ENCODE results near the gene PELO. TPM values are rescaled to one million over a fixed set of nuclear protein-coding genes. Genes with fewer than 3 reads are reported as not detected.

PELO gene
- total and polyA plus RNA-seq, 2 donors from 2014 or later: 29.6 to 38.7 TPM

GRCh38 chr5:52783226-52783959 is 4.3 kb upstream of the PELO start:
- H3K9ac ChIP-seq (ENCODE audit: low read length in 3 of 3): no peak overlapping the region
- FAIRE-seq (no peak), DNase-seq (no peak)
- intact Hi-C loops (cut with DNase I): loop anchor here (10.0 kb wide), 1 partner anchor 121 kb away; no protein-coding TSS in a partner anchor
- TF ChIP-seq, protein P1, sequence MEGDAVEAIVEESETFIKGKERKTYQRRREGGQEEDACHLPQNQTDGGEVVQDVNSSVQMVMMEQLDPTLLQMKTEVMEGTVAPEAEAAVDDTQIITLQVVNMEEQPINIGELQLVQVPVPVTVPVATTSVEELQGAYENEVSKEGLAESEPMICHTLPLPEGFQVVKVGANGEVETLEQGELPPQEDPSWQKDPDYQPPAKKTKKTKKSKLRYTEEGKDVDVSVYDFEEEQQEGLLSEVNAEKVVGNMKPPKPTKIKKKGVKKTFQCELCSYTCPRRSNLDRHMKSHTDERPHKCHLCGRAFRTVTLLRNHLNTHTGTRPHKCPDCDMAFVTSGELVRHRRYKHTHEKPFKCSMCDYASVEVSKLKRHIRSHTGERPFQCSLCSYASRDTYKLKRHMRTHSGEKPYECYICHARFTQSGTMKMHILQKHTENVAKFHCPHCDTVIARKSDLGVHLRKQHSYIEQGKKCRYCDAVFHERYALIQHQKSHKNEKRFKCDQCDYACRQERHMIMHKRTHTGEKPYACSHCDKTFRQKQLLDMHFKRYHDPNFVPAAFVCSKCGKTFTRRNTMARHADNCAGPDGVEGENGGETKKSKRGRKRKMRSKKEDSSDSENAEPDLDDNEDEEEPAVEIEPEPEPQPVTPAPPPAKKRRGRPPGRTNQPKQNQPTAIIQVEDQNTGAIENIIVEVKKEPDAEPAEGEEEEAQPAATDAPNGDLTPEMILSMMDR (IDR thresholded peaks at IDR 0.05; ENCODE audit: borderline replicate concordance, extremely low read depth, insufficient read depth): no peak
- no peaks in the 10 kb centered on the region for H3K9me3 ChIP-seq (ENCODE audit: control insufficient read depth in 2 of 3, insufficient read depth in 1 of 3, low read length in 3 of 3)
- H3K27me3 ChIP-seq (ENCODE audit: control insufficient read depth, insufficient read depth, low read length): no peaks in the 10 kb centered on the region
- H3K4me1 ChIP-seq (ENCODE audit: control insufficient read depth in 2 of 3, insufficient read depth in 2 of 3, low read depth in 1 of 3, low read length in 3 of 3): no peaks in the 10 kb centered on the region
- no peak overlapping the region for H3K4me3 ChIP-seq (ENCODE audit: low read length in 3 of 3)
- H3K36me3 ChIP-seq (ENCODE audit: control insufficient read depth in 2 of 3, insufficient read depth in 3 of 3, low read length in 3 of 3): no peaks in the 10 kb centered on the region
- no peak overlapping the region for H3K27ac ChIP-seq (ENCODE audit: low read depth in 2 of 2, low read length in 2 of 2)

DNA sequence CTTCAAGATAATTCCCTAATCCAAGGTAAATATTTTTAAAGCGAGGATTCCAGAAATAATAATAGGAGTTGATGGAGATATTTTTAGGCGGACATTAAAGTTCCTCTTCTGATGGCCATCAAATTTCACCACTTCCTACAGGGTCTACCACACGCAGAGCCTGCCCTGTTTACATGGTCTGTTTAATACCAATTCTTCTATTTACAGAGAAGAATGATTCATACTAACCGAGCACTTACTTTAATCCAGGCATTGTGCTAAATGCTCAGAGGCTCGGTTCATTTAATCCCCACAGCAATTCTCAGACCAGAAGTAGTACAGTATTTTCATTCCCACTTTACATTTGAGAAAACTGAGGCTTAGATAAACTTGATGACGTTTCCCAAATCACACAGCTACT is 3.0 kb upstream of the PELO start:
- DNase-seq: no peak
- Histone ChIP-seq H3K36me3 (ENCODE audit: control insufficient read depth in 2 of 3, insufficient read depth in 3 of 3, low read length in 3 of 3) (no peaks in the 10 kb centered on the region), H3K27ac (ENCODE audit: low read depth in 2 of 2, low read length in 2 of 2) (no peak overlapping the region), H3K9me3 (ENCODE audit: control insufficient read depth in 2 of 3, insufficient read depth in 1 of 3, low read length in 3 of 3) (no peaks in the 10 kb centered on the region), H3K4me1 (ENCODE audit: control insufficient read depth in 2 of 3, insufficient read depth in 2 of 3, low read depth in 1 of 3, low read length in 3 of 3) (no peaks in the 10 kb centered on the region), H3K27me3 (ENCODE audit: control insufficient read depth, insufficient read depth, low read length) (no peaks in the 10 kb centered on the region), H3K4me3 (ENCODE audit: low read length in 3 of 3) (no peak overlapping the region), H3K9ac (ENCODE audit: low read length in 3 of 3) (no peak overlapping the region)
- intact Hi-C loops (cut with DNase I): loop anchor here (10.0 kb wide), 1 partner anchor 120 kb away; no protein-coding TSS in a partner anchor
- TF ChIP-seq, protein P1 (IDR thresholded peaks at IDR 0.05; ENCODE audit: borderline replicate concordance, extremely low read depth, insufficient read depth): no peak
- no peak for FAIRE-seq

DNA sequence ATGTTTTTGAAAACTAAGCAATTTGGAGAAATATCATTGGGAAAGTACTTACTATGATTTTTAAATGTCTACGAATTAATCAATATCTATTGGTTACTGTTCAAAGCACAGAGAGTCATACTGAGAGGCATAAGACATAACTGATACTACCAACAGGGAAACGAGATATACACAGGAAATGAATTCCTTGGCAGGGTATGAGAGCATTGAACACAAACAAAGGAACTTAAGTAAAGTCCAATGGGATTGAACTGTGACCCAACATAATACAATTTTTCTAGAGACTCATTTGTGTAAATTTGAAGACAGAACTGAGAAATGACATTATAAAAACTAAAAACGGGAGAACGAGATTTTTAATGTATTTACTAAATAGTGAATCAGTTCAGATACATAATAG is 1.3 kb upstream of the PELO start:
- no peak overlapping the region for H3K9ac ChIP-seq (ENCODE audit: low read length in 3 of 3)
- TF ChIP-seq, protein P1 (IDR thresholded peaks at IDR 0.05; ENCODE audit: borderline replicate concordance, extremely low read depth, insufficient read depth): no peak
- no peak for DNase-seq
- intact Hi-C loops (cut with DNase I): loop anchor here (10.0 kb wide), 1 partner anchor 118 kb away; no protein-coding TSS in a partner anchor
- no peaks in the 10 kb centered on the region for H3K9me3 ChIP-seq (ENCODE audit: control insufficient read depth in 2 of 3, insufficient read depth in 1 of 3, low read length in 3 of 3)
- FAIRE-seq: no peak
- no peaks in the 10 kb centered on the region for H3K36me3 ChIP-seq (ENCODE audit: control insufficient read depth in 2 of 3, insufficient read depth in 3 of 3, low read length in 3 of 3)
- peak overlapping the region in 1 of 3 donors; percentile 77 for H3K4me3 ChIP-seq (ENCODE audit: low read length in 3 of 3)
- peak overlapping the region in 1 of 2 donors; percentile 35 for H3K27ac ChIP-seq (ENCODE audit: low read depth in 2 of 2, low read length in 2 of 2)
- peaks cover 0 to 8% (median 0%) of the 10 kb centered on the region in 3 donors for H3K4me1 ChIP-seq (ENCODE audit: control insufficient read depth in 2 of 3, insufficient read depth in 2 of 3, low read depth in 1 of 3, low read length in 3 of 3)
- no peaks in the 10 kb centered on the region for H3K27me3 ChIP-seq (ENCODE audit: control insufficient read depth, insufficient read depth, low read length)

Measured in kidney (tissue), 14 donors.